CD4-positive, alpha-beta T cell treated with Interleukin-15 for 1 hour (primary cell): ENCODE measurements around the gene MYH6.
"Not testable (repeated sequence)": the region's sequence is repeated elsewhere in the genome, so short reads cannot be mapped to it uniquely, and the experiment has no call there.

ENCODE experiments used
- DNase-seq: peaks from one replicate; pipeline ENCODE4 v3.0.0-alpha.2; 2020

Gene MYH6

GRCh38 chr14:23435543-23436326, 27.7 kb upstream of the MYH6 start, which contains the start of gene MYH7:
TSS of gene MYH7 (minus strand) at chr14:23435660. CDS start at chr14:23433732, 1,928 bp downstream.
- DNase-seq = no peak

DNA sequence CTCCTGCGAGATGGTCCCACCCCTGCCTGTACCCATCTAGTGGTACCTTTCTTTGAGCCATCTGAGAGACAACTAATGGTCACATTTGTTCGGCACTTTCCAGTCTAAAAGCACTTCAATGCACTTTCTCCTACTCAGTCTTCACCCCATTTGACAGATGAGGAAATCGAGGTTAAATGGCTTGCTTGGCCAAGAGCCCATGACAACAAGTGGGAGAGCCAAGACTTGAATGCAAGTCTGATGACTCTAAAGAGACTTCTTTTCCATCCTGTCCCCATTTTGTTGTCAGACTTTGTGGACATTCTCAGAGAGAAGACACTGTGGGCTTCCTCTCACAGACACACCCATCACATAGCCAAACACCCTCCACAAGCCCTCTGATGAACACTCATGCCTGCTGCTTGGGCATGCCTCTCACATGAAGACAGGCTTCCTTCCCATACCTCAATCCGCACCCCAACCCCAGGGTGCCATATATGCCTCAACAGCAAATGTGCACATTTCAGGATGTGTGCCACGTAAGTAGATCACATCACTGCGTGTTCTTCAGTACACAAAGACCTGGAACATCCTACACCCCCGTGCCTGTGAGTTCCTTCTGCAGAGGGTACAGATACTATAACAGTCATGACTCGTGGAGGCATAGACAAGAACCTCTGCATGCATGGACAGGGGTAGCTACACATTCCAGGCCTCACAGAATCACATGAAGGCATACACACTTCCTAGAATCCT, 26.6 kb upstream of the MYH6 start:
- DNase-seq = no peak

- DNase-seq = no peak
Observed at GRCh38 chr14:23433457-23433856, 25.4 kb upstream of the MYH6 start.

GRCh38 chr14:23432946-23433345, 24.9 kb upstream of the MYH6 start:
- DNase-seq = no peak

- no peak for DNase-seq
Observed at GRCh38 chr14:23432102-23432925, 24.2 kb upstream of the MYH6 start.

- DNase-seq = no peak
Observed at GRCh38 chr14:23431486-23431885, 23.4 kb upstream of the MYH6 start.

- no peak for DNase-seq
Observed at GRCh38 chr14:23430723-23431085, 22.6 kb upstream of the MYH6 start.

DNA sequence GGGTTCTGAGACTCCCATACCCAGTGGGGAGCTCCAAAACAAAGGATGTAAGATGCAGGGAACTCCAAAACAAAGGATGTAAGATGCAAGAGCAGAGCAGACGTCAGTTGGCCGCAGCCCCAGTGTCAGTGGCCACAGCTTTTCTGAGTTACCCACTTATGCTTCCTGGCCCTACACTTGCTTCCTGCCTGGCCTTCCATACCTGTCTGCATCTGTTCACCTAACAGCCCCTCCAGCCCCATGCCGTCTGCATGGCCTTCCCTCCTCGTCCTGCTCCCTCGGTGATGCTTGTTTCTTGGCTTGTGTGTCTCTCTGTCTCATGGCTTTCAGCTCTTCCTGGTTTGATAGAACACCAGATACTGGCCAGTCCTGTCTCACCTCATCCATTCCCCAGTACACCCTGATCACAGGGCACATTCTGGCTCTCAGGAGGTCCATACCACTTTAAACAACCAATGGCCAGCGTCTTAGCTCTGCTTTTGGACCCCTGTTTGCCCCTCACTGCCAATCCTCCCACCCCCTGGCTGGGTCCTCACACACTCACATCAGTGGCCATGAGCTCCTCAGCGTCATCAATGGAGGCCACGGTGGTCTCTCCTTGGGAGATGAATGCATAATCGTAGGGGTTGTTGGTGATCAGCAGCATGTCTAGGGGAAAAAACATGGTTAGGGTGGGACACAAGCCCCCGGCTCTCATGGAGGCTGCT, 22.1 kb upstream of the MYH6 start:
- no peak for DNase-seq

DNA sequence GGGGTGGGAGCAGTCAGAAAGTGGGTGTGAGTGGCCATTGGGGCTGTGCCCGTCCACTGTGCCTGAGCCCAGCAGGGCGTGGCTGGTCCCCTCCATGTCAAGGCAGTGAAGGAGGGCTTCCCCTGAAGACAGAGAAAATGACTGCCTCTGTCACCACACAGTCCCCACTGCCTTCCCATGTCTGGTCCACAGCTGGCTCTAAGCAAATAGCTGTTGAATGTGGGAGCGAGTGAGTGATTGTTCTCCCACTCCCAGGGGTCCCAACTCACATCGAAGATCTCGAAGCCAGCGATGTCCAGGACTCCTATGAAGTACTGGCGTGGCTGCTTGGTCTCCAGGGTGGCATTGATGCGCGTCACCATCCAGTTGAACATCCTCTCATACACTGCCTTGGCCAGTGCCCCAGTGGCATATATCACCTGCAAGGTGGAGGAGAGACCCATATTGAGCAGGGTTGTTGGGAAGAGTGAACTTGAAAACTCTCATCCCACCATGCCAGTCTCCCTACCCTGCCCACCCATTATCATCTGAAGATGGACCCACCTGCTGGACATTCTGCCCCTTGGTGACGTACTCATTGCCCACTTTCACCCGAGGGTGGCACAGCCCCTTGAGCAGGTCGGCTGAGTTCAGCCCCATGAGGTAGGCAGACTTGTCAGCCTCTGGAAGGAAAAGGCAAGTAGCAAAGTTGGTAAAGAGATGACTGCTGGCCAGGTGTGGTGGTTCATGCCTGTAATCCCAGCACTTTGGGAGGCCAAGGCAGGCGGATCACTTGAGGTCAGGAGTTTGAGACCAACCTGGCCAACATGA, 20.8 kb upstream of the MYH6 start:
- DNase-seq = no peak

GRCh38 chr14:23425798-23426197, 17.7 kb upstream of the MYH6 start:
- not testable (repeated sequence) for DNase-seq

DNA sequence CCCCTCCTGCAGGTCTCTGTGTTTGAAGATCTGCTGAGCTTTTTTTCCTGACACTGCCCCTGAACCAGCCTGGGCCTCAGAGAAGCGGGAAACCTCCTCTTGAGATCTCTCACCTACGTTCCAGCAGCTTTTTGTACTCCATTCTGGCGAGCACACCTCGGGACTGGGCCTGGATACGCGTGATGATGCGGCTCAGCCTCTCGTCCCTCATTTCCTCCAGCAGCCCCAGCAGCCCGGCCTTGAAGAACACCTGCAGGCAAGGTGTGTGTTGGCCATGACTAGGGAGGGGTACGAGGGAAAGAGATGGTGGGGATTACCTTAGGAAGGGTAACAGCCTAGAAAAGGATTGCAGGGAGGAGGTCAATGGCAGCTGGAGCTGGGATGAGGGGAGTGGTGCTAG, 17.1 kb upstream of the MYH6 start:
- no peak for DNase-seq

DNA sequence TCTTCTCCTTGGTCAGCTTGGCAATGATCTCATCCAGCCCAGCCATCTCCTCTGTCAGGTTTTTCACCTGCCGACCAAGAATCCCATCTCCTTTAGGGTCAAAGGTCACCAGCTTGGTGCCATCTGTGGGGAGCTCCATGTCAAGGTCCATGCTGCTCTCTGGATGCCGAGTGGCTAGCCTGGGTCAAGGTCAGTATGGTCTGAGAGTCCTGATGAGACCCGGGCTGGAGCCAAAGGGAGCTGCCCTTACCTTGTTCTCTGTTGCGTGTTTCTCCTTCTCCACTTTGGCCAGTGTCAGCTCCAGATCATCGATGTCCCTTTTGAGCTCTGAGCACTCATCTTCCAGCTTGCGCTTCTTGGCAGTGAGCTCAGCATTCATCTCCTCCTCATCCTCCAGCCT, 15.6 kb upstream of the MYH6 start:
- no peak for DNase-seq

DNA sequence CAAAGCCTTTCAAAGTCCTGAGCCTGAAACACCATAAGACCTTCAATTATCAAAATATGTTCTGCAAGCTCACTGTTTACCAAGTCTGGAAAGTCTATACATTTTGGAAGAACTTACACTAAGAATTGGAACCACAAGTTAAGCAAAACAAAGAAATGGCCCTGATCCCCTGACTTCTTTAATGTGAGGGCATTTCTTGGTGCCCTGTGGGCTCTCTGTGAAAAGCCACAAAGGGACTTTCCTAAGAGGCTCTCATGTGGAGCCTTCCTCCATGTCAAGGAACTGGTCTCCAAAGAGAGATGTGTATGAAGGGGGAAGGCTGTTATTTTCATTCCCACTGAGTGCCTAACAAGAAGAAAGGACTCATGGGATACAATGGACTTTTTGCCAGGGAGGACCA, 13.5 kb upstream of the MYH6 start:
- DNase-seq = no peak

DNA sequence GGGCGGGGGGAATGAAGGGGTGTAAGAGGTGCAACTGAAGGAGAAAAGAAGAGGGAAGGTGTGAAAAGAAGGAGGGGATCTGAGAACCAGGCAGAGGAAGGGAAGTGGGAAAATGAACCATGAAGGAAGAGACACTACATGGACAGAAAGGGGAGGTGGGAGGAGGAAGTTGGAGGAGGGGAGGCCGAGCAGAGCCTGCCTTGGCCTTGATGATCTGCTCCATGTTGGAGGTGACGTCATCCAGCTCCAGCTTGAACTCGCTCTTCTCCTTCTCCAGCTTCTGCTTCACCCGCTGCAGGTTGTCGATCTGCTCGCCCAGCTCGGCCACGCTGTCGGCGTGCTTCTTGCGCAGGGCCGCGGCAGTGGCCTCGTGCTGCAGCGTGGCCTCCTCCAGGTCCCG, 11.6 kb upstream of the MYH6 start:
- DNase-seq = not testable (repeated sequence)

DNA sequence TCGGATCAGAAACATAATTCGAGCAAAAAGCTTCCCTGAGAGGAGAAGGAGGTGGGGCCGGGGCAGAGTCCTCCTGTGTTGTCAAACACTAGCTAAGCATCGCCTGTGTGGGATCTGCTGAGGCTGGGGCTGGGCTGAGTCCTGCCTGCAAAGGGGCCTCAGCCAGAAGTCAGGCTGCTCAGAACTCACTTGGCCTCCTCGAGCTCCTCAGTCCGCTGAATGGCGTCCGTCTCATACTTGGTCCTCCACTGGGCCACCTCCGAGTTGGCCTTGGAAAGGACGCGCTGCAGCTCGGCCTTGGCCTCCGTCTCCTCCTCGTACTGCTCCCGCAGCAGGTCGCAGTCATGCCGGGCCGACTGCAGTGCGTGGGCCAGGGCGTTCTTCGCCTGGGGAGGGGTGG, 9.9 kb upstream of the MYH6 start:
- DNase-seq = no peak

- DNase-seq = not testable (repeated sequence)
Observed at GRCh38 chr14:23417269-23417668, 9.2 kb upstream of the MYH6 start.

GRCh38 chr14:23416801-23417200, 8.7 kb upstream of the MYH6 start:
- no peak for DNase-seq

- DNase-seq = no peak
Observed at GRCh38 chr14:23415821-23416778, 8.0 kb upstream of the MYH6 start.

DNA sequence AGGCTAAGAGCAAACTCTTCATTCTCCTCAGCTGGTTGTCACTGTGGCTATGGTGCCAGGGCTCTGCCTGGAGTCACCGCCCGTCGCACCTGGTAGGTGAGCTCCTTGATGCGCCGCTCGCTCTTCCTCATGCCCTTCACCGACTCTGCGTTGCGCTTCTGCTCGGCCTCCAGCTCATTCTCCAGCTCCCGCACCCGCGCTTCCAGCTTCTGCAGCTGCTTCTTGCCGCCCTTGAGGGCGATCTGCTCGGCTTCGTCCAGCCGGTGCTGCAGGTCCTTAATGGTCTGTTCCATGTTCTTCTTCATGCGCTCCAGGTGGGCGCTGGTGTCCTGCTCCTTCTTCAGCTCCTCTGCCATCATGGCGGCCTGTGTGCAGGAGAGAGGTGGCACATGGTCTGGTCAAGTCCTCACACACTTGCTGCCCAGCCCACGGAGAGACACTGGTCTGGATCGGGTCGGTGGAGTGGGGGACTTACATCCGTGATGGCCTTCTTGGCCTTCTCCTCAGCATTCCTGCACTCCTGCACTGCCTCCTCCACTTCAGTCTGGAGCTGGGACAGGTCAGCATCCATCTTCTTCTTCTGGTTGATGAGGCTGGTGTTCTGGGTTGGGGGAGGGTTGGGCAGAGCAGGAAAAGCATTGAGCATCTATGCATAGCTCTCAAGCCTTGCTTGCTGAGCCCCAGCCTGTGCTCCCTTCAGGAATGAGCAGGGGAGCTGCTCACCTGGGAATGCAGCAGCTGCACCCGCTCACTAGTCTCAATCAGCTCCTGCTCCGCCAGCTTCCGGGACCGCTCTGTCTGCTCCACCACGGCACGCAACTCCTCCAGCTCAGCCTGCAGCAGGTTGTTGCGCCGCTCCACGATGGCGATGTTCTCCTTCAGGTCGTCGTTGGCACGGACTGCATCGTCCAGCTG, 7.1 kb upstream of the MYH6 start:
- no peak for DNase-seq

DNA sequence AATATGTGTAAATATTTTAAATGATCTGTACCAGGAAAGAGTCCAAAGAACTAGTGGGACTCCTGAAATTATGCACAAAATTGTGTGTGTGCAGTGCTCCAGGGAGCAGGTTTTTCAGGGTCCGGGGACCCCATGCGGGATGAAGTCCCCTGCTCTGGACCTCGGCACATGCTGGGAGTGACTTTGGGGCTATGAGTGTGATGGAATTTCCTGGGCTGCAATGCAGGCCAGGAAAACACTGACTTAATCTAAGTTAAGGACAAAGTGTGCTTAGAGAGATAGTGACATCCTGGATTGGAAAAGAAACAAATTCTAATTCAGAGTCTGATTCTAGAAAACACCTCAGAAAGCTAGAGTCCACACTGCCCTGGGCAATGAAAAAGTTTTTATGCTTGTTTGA, 6.2 kb upstream of the MYH6 start:
- DNase-seq = no peak
